PC-9 (cell line): ENCODE measurements around the gene ITGAD. TPM values are rescaled to one million over a fixed set of nuclear protein-coding genes. Genes with fewer than 3 reads are reported as not detected.
A peak's percentile ranks its signal among the peaks of the same experiment; 100 is the strongest.

Experiments used
- BruUV-seq: library from RNA; stranded (reverse); fragments of 400-500 nt; replicated peaks from 2 replicates; lab custom pipeline; 2021; lab: Mats Ljungman, UMichigan
- CTCF ChIA-PET: fragments of 300-600 bp; sonication (Branson Sonifier 250); formaldehyde crosslinking; loops from one replicate; lab custom pipeline; 2022; ENCODE audit warnings: antibody characterized with exemption; lab: Charles Lee
- POLR2A ChIA-PET: fragments of 300-600 bp; sonication (Branson Sonifier 250); formaldehyde crosslinking; loops from one replicate; lab custom pipeline; 2022; ENCODE audit warnings: antibody characterized with exemption; ENCODE audit not compliant: unreplicated experiment; lab: Charles Lee
- DNase-seq, 2 experiments: peaks; one replicate each; pipeline versions ENCODE4 v3.0.0 to v3.0.0-alpha.2; 2015 to 2022; ENCODE audit warnings: mixed read lengths in 1 of 2
- H2AFZ ChIP-seq: fragments of 200-600 bp; sonication (generic); 2 replicates; pipeline ENCODE4 v1.8.1; 2017; ENCODE audit warnings: antibody characterized with exemption
- H3F3A ChIP-seq: fragments of 200-600 bp; sonication (generic); 2 replicates; pipeline ENCODE4 v1.8.1; 2017; ENCODE audit warnings: antibody characterized with exemption, mild to moderate bottlenecking, low read depth; ENCODE audit not compliant: insufficient read depth
- H3K27ac ChIP-seq: fragments of 200-600 bp; sonication (generic); 2 replicates; pipeline ENCODE4 v1.6.1; 2016; ENCODE audit warnings: mixed run types
- H3K27me3 ChIP-seq: fragments of 200-600 bp; sonication (generic); 2 replicates; pipeline ENCODE4 v1.6.1; 2016; ENCODE audit warnings: low read depth, mixed run types; ENCODE audit not compliant: insufficient read depth
- H3K36me3 ChIP-seq: fragments of 200-600 bp; sonication (generic); 2 replicates; pipeline ENCODE4 v1.6.1; 2016; ENCODE audit warnings: low read depth, mixed run types
- H3K4me1 ChIP-seq: fragments of 200-600 bp; sonication (generic); replicated peaks from 2 replicates; pipeline ENCODE4 v1.6.1; 2016; ENCODE audit warnings: mixed run types; ENCODE audit not compliant: insufficient read depth
- H3K4me2 ChIP-seq: fragments of 200-600 bp; sonication (generic); 2 replicates; pipeline ENCODE4 v1.6.1; 2017; ENCODE audit warnings: mixed run types
- H3K4me3 ChIP-seq: fragments of 200-600 bp; sonication (generic); 2 replicates; pipeline ENCODE4 v1.6.1; 2016; ENCODE audit warnings: mixed run types
- H3K79me2 ChIP-seq: fragments of 200-600 bp; sonication (generic); 2 replicates; pipeline ENCODE4 v1.6.1; 2017; ENCODE audit warnings: low read depth, mixed run types
- H3K9me2 ChIP-seq: fragments of 200-600 bp; sonication (generic); 2 replicates; pipeline ENCODE4 v1.8.1; 2017; ENCODE audit warnings: mild to moderate bottlenecking; ENCODE audit not compliant: insufficient read depth
- H3K9me3 ChIP-seq: fragments of 200-600 bp; sonication (generic); 2 replicates; pipeline ENCODE4 v1.8.1; 2016; ENCODE audit warnings: low read depth; ENCODE audit not compliant: insufficient read depth
- H4K20me1 ChIP-seq: fragments of 200-600 bp; sonication (generic); 2 replicates; pipeline ENCODE4 v1.8.1; 2017; ENCODE audit not compliant: insufficient read depth
- EZH2 ChIP-seq: fragments of 200-600 bp; sonication (generic); IDR thresholded peaks from 2 replicates; pipeline ENCODE4 v1.8.0; 2017; ENCODE audit warnings: antibody characterized with exemption, low read depth
- intact Hi-C: fragments of 100-400 bp; cut with micrococcal nuclease; formaldehyde crosslinking; loops from one replicate; pipeline ENCODE4 v1.10.0; 2022; ENCODE audit not compliant: unreplicated experiment
- total RNA-seq: library from RNA; stranded (reverse); gene quantifications from 2 replicates; pipeline ENCODE4 v1.2.3, GENCODE V29; 2021
- TF ChIP-seq, protein P1 (sequence below): fragments of 200-600 bp; sonication (generic); conservative IDR thresholded peaks from 2 replicates; pipeline ENCODE4 v1.6.1; 2017; ENCODE audit warnings: mixed run types, antibody characterized with exemption, mild to moderate bottlenecking, moderate library complexity

The ITGAD gene
- total RNA-seq, 1 experiment from 2014 or later: not detected

DNA sequence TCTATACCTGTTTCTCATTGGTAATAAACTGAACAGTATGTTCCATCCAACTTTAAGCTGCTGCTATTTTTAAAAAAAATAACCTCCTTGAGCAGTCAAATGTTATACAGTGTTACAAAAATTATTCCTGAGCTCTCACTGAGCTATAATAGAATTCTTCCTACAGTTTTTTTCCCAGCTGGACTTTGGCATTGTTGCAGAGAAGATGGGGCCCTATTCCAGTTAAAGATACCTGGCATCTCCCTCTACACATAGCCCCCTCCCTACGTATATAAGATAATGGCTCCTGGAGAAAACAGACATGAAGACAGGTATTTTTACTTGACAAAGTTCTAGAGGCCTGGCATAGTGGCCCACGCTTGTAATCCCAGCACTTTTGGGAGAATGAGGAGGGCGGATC lies 36.7 kb downstream of the ITGAD start:
- Histone ChIP-seq H3K36me3 (no peaks in the 10 kb centered on the region), H3K4me2 (no peak overlapping the region), H4K20me1 (no peaks in the 10 kb centered on the region), H3K4me1 (no peaks in the 10 kb centered on the region), H3K4me3 (no peak overlapping the region), H3K27ac (no peak overlapping the region), H2AFZ (no peak overlapping the region), H3K9me3 (no peaks in the 10 kb centered on the region), H3K27me3 (peaks cover 8% of the 10 kb centered on the region), H3K9me2 (no peaks in the 10 kb centered on the region), H3F3A (no peaks in the 10 kb centered on the region), H3K79me2 (no peaks in the 10 kb centered on the region)
- no TSS peak for BruUV-seq
- ChIA-PET POLR2A (no interaction called here), CTCF (interaction anchor here (0.6 kb wide), 1 partner anchor 477 kb away, joined by 3 read pairs; no protein-coding TSS in a partner anchor)
- no peak for TF ChIP-seq EZH2
- TF ChIP-seq, protein P1, sequence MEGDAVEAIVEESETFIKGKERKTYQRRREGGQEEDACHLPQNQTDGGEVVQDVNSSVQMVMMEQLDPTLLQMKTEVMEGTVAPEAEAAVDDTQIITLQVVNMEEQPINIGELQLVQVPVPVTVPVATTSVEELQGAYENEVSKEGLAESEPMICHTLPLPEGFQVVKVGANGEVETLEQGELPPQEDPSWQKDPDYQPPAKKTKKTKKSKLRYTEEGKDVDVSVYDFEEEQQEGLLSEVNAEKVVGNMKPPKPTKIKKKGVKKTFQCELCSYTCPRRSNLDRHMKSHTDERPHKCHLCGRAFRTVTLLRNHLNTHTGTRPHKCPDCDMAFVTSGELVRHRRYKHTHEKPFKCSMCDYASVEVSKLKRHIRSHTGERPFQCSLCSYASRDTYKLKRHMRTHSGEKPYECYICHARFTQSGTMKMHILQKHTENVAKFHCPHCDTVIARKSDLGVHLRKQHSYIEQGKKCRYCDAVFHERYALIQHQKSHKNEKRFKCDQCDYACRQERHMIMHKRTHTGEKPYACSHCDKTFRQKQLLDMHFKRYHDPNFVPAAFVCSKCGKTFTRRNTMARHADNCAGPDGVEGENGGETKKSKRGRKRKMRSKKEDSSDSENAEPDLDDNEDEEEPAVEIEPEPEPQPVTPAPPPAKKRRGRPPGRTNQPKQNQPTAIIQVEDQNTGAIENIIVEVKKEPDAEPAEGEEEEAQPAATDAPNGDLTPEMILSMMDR: no peak
- intact Hi-C loops: no loop called here
- DNase-seq: no peak

DNA sequence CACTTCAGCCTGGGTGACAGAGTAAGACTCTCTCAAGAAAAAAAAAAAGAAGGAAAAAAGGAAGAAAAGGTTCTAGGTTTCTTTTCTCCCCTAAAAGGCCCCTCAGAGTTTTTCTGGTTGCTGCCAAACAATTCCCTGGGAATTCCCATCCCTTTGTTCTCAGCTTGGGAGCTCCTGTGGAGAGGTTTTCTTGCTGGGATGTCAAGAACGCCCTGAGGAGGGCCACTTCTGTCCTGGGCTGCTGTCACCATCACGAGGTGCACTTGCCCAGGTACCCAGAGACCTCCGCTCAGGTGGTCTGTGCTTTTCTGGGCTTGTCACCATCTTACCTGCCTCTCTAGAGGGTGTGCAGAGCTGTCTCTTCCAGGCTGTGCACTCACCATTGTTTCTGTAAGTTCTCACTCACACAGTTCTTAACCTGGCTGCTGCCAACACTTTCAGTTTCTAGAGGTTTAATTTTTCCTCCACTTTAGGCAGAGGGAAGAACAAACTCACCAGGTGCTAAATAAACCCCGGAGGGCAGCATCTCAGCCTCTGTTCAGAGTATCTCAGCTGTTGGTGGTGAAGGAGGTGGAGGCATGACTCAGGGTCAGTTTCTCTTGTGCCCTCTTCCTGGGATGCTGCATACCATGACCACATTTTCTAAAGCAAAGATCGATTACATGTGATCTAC lies 37.4 kb downstream of the ITGAD start:
- H2AFZ ChIP-seq: no peak overlapping the region
- H3K4me1 ChIP-seq: no peaks in the 10 kb centered on the region
- no peak overlapping the region for H3K27ac ChIP-seq
- CTCF ChIA-PET: no interaction called here
- no peaks in the 10 kb centered on the region for H4K20me1 ChIP-seq
- no TSS peak for BruUV-seq
- no peak overlapping the region for H3K4me3 ChIP-seq
- POLR2A ChIA-PET: interaction anchor here (0.6 kb wide), 1 partner anchor 346 kb away, joined by 18 read pairs; no protein-coding TSS in a partner anchor
- H3K4me2 ChIP-seq: peak overlapping the region; percentile 15; the same call in 1 of the 2 replicates
- H3F3A ChIP-seq: no peaks in the 10 kb centered on the region
- peak in 1 of 2 experiments; percentile 45 for DNase-seq
- H3K79me2 ChIP-seq: no peaks in the 10 kb centered on the region
- H3K9me3 ChIP-seq: no peaks in the 10 kb centered on the region
- H3K27me3 ChIP-seq: 0 out of 2 replicates have a peak, but pooled peaks cover 1% of the 10 kb centered on the region
- H3K9me2 ChIP-seq: no peaks in the 10 kb centered on the region
- no peaks in the 10 kb centered on the region for H3K36me3 ChIP-seq
- intact Hi-C loops: no loop called here
- no peak for TF ChIP-seq EZH2
- TF ChIP-seq, protein P1: no peak

DNA sequence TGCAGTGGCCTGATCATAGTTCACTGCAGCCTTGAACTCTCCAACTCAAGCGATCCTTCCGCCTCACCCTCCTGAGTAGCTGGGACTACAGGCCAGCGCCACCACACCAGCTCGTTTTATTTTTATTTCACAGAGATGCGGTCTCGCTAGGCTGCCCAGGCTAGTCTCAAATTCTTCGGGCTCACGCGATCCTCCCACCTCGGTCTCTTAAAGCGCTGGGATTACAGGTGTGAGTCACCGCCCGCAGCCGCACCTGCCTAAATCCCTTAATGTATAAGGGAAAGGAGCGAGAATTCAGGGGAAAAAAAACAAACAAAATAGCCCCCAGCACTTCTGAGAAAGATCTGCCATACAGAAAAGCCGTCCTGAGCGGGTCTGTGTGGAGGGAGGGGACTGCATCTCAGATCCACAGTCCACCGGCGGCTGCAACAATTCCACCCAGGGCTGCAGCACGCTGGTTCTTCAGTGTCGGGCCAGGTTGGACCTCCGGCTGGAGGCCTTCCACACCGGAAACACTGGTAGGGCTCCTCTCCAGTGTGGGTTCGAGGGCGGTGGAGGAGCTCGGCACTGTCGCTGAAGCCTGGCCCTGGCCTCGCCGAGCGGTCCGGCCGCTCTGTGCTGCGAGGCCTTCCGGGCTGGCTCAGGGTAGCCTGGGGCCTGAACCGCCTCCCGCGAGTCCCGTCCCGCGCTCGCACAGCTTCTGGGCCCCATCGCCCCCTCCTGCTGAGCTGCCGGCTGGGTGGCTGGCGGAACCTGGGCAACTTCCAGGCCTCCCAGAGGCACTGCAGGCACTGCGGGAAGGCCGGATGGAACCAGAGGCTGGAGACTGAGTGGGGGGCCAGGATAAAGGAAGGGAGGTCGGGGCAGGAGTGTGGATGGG lies 42.4 kb downstream of the ITGAD start:
- intact Hi-C loops: no loop called here
- H3K36me3 ChIP-seq: no peaks in the 10 kb centered on the region
- no TSS peak for BruUV-seq
- H3K9me3 ChIP-seq: no peaks in the 10 kb centered on the region
- H3F3A ChIP-seq: peaks cover 4% of the 10 kb centered on the region; the same call in 1 of the 2 replicates
- ChIA-PET POLR2A (no interaction called here), CTCF (no interaction called here)
- H3K4me1 ChIP-seq: no peaks in the 10 kb centered on the region
- no peak overlapping the region for H3K4me2 ChIP-seq
- no peaks in the 10 kb centered on the region for H3K79me2 ChIP-seq
- no peak overlapping the region for H3K4me3 ChIP-seq
- no peak overlapping the region for H2AFZ ChIP-seq
- H4K20me1 ChIP-seq: no peaks in the 10 kb centered on the region
- H3K27me3 ChIP-seq: no peaks in the 10 kb centered on the region
- no peaks in the 10 kb centered on the region for H3K9me2 ChIP-seq
- TF ChIP-seq, protein P1: no peak
- DNase-seq: no peak
- no peak overlapping the region for H3K27ac ChIP-seq
